Esophagus squamous epithelium (tissue), 5 donors: ENCODE results near the gene ZCCHC3. TPM values are rescaled to one million over a fixed set of nuclear protein-coding genes. Genes with fewer than 3 reads are reported as not detected.

Experiments
- DNase-seq: peaks from one replicate; lab custom pipeline; 2025; lab: John Stamatoyannopoulos, UW
- H3K27ac ChIP-seq, 4 donors: fragments of 200-600 bp; sonication (generic); one replicate each; pipeline ENCODE4 v1.5.1; 2016 to 2019; ENCODE audit warnings: mild to moderate bottlenecking in 1 of 4
- H3K27me3 ChIP-seq, 4 donors: fragments of 200-600 bp; sonication (generic); 1 replicate in 3 of 4; 2 replicates in 1 of 4; pipeline versions ENCODE4 v1.5.1 to v1.6.0; 2017 to 2021; ENCODE audit warnings: antibody characterized with exemption in 1 of 4
- H3K36me3 ChIP-seq, 3 donors: fragments of 200-600 bp; sonication (generic); one replicate each; pipeline ENCODE4 v1.5.1; 2016 to 2019
- H3K4me1 ChIP-seq, 3 donors: fragments of 200-600 bp; sonication (generic); one replicate each; pipeline ENCODE4 v1.5.1; 2017 to 2019
- H3K4me3 ChIP-seq, 4 donors: fragments of 200-600 bp; sonication (generic); 1 replicate in 3 of 4; 2 replicates in 1 of 4; pipeline ENCODE4 v1.5.1; 2016 to 2019; ENCODE audit warnings: mild to moderate bottlenecking in 2 of 4, moderate library complexity in 1 of 4
- H3K9me3 ChIP-seq, 3 donors: fragments of 200-600 bp; sonication (generic); one replicate each; pipeline ENCODE4 v1.5.1; 2016 to 2019
- CTCF ChIP-seq, 6 experiments: fragments of 450-650 bp in 4 of 6; fragments of 200-600 bp in 2 of 6; sonication (generic) in 2 of 6; IDR thresholded peaks; one replicate each; pipeline ENCODE4 v1.5.1; 2016 to 2019; ENCODE audit warnings: antibody characterized with exemption in 6 of 6, mild to moderate bottlenecking in 4 of 6, moderate library complexity in 4 of 6
- POLR2A ChIP-seq, 4 donors: fragments of 450-650 bp; IDR thresholded peaks; one replicate each; pipeline ENCODE4 v1.6.1; 2017; ENCODE audit warnings: antibody characterized with exemption in 4 of 4, mild to moderate bottlenecking in 4 of 4, moderate library complexity in 3 of 4
- WGBS, 2 donors: methylation state at CpG; one replicate each; pipeline ENCODE4 v1.1.5; 2018; 5-methylcytosine and 5-hydroxymethylcytosine counted together
- intact Hi-C: fragments of 100-400 bp; cut with DNase I; formaldehyde crosslinking; loops from one replicate; pipeline ENCODE4 v1.15.0; 2022
- total RNA-seq, 4 donors: library from RNA; depleted of rRNA; stranded (reverse); fragments of >200 nt; gene quantifications; one replicate each; pipeline ENCODE4 v1.1.0, GENCODE V29; 2016
- donor health status: DM: yes; HTN: yes; CAD: no.

Gene ZCCHC3
- total RNA-seq, 4 donors from 2014 or later: 6.8 to 14.1 (median 9.2) TPM

GRCh38 chr20:278607-279571, 18.5 kb upstream of the ZCCHC3 start:
- peak in 1 of 6 experiments; percentile 9 for TF ChIP-seq CTCF (IDR thresholded peaks at IDR 0.05)
- no peak for TF ChIP-seq POLR2A (IDR thresholded peaks at IDR 0.05)
- intact Hi-C loops: no loop called here
- peak overlapping the region in 1 of 4 donors; percentile 50 for H3K4me3 ChIP-seq
- H3K36me3 ChIP-seq: peaks cover 0 to 52% (median 0%) of the 10 kb centered on the region in 3 donors
- 70 to 80% methylated on average over 21 to 32 of the region's 88 CpGs for WGBS, 2 donors
- no peak overlapping the region for H3K27ac ChIP-seq
- no peaks in the 10 kb centered on the region for H3K4me1 ChIP-seq
- no peaks in the 10 kb centered on the region for H3K27me3 ChIP-seq
- H3K9me3 ChIP-seq: no peaks in the 10 kb centered on the region
- DNase-seq: no peak

DNA sequence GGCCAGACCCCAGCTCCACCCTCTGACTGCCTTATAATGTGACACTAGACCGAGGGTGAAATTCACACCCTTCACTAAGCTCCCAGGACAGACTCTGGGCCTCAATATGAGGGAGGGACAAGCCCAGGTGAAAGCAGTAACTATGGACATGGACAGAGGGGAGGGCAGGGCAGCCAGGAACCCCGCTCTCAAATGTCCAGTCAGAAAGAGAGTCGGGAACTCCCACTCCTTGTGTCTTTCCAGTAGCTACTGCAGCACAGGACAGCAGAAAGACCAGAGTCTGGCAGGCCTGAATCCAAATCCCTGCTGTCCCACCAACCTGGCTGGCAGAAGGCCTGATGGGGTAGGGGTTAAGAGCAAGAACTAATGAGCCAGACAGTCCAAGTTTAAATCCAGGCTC, 13.2 kb upstream of the ZCCHC3 start:
- Histone ChIP-seq H3K9me3 (no peaks in the 10 kb centered on the region), H3K4me3 (no peak overlapping the region), H3K27ac (no peak overlapping the region), H3K36me3 (peaks cover 0 to 16% (median 0%) of the 10 kb centered on the region in 3 donors), H3K4me1 (peaks cover 0 to under 1% (median 0%) of the 10 kb centered on the region in 3 donors), H3K27me3 (no peaks in the 10 kb centered on the region)
- TF ChIP-seq POLR2A (IDR thresholded peaks at IDR 0.05): no peak
- no peak for TF ChIP-seq CTCF (IDR thresholded peaks at IDR 0.05)
- 73 to 77% methylated on average over 3 of the region's 3 CpGs for WGBS, 2 donors
- no peak for DNase-seq
- intact Hi-C loops: no loop called here

GRCh38 chr20:286508-286907, 10.9 kb upstream of the ZCCHC3 start:
- DNase-seq: no peak
- no peaks in the 10 kb centered on the region for H3K9me3 ChIP-seq
- peaks cover 3 to 21% (median 13%) of the 10 kb centered on the region in 3 donors for H3K4me1 ChIP-seq
- peaks cover 0 to 4% (median 0%) of the 10 kb centered on the region in 3 donors for H3K36me3 ChIP-seq
- TF ChIP-seq POLR2A (IDR thresholded peaks at IDR 0.05): no peak
- no peak for TF ChIP-seq CTCF (IDR thresholded peaks at IDR 0.05)
- WGBS, 2 donors: 47 to 70% methylated on average over 2 of the region's 2 CpGs
- intact Hi-C loops: no loop called here
- no peak overlapping the region for H3K27ac ChIP-seq
- H3K4me3 ChIP-seq: no peak overlapping the region
- H3K27me3 ChIP-seq: no peaks in the 10 kb centered on the region

- Histone ChIP-seq H3K4me1 (peaks cover 3 to 22% (median 13%) of the 10 kb centered on the region in 3 donors), H3K9me3 (no peaks in the 10 kb centered on the region), H3K4me3 (no peak overlapping the region), H3K27ac (no peak overlapping the region), H3K27me3 (no peaks in the 10 kb centered on the region), H3K36me3 (no peaks in the 10 kb centered on the region)
- TF ChIP-seq CTCF (IDR thresholded peaks at IDR 0.05) (no peak), POLR2A (IDR thresholded peaks at IDR 0.05) (no peak)
- intact Hi-C loops: no loop called here
- 81 to 90% methylated on average over 3 of the region's 3 CpGs for WGBS, 2 donors
- DNase-seq: no peak
Measured at GRCh38 chr20:288956-289692, 8.2 kb upstream of the ZCCHC3 start.
